Endothelial cell of umbilical vein (primary cell): ENCODE measurements around the gene ZNF804B. TPM values are rescaled to one million over a fixed set of nuclear protein-coding genes. Genes with fewer than 3 reads are reported as not detected.

Experiments
- BruUV-seq: library from RNA; stranded (reverse); fragments of 400-500 nt; replicated peaks from 2 replicates; lab custom pipeline; 2021; lab: Mats Ljungman, UMichigan
- CTCF ChIA-PET: fragments of 300-600, 350-600 bp; sonication (Branson Sonifier 250); formaldehyde crosslinking; loops from one replicate; lab custom pipeline; 2021; ENCODE audit warnings: antibody characterized with exemption, inconsistent platforms; lab: Charles Lee
- POLR2A ChIA-PET: fragments of 300-600, 350-600 bp; sonication (Branson Sonifier 250); formaldehyde crosslinking; loops from one replicate; lab custom pipeline; 2021; ENCODE audit warnings: antibody characterized with exemption, inconsistent platforms; lab: Charles Lee
- DNase-seq: peaks from one replicate; pipeline ENCODE4 v3.0.0-alpha.2; 2011; ENCODE audit warnings: low read depth, low spot score
- FAIRE-seq: peaks from 2 replicates; lab custom pipeline; 2011; peaks lifted over from hg19 to GRCh38; lab: Jason Lieb, UNC
- H2AFZ ChIP-seq: 2 replicates; pipeline ENCODE4 v1.6.0; 2012; ENCODE audit warnings: low read depth, low read length, control low read depth, inconsistent platforms
- H3K27ac ChIP-seq: 2 replicates; pipeline ENCODE4 v1.5.1; 2011; ENCODE audit warnings: low read depth, mild to moderate bottlenecking, control low read depth, low read length, moderate library complexity; ENCODE audit not compliant: insufficient read depth
- H3K27me3 ChIP-seq, 2 experiments: 2 replicates each; pipeline versions ENCODE4 v1.6.0 to v1.6.1; 2011; ENCODE audit warnings: low read length in 2 of 2, mixed read lengths in 1 of 2; ENCODE audit not compliant: control insufficient read depth in 2 of 2, insufficient read depth in 2 of 2
- H3K36me3 ChIP-seq, 2 experiments: 2 replicates in 1 of 2; 3 replicates in 1 of 2; pipeline ENCODE4 v1.5.1; 2011; ENCODE audit warnings: low read length in 2 of 2, mild to moderate bottlenecking in 1 of 2, moderate library complexity in 1 of 2; ENCODE audit not compliant: control insufficient read depth in 2 of 2, insufficient read depth in 2 of 2; ENCODE audit errors: extremely low read depth in 1 of 2
- H3K4me1 ChIP-seq: 3 replicates; pipeline ENCODE4 v1.5.1; 2011; ENCODE audit warnings: mild to moderate bottlenecking, low read length; ENCODE audit not compliant: control insufficient read depth, insufficient read depth; ENCODE audit errors: extremely low read depth
- H3K4me2 ChIP-seq: 2 replicates; pipeline ENCODE4 v1.6.1; 2011; ENCODE audit warnings: low read length, control low read depth, mixed read lengths; ENCODE audit not compliant: insufficient read depth
- H3K4me3 ChIP-seq, 3 experiments: fragments of 200-600 bp in 1 of 3; sonication (generic), shearing (Covaris generic) in 1 of 3; replicated peaks in 1 of 3; 2 replicates each; pipeline ENCODE4 v1.5.1; 2011 to 2016; ENCODE audit warnings: control low read depth in 3 of 3, low read length in 3 of 3, mild to moderate bottlenecking in 2 of 3, inconsistent platforms in 1 of 3, low read depth in 1 of 3, moderate library complexity in 1 of 3; ENCODE audit not compliant: insufficient read depth in 1 of 3
- H3K79me2 ChIP-seq: 2 replicates; pipeline ENCODE4 v1.6.0; 2012; ENCODE audit warnings: low read length, inconsistent platforms; ENCODE audit not compliant: control insufficient read depth, insufficient read depth
- H3K9ac ChIP-seq: replicated peaks from 2 replicates; pipeline ENCODE3; 2011; ENCODE audit warnings: low read length, control low read depth; ENCODE audit not compliant: insufficient read depth; ENCODE audit errors: extremely low read depth
- H3K9me1 ChIP-seq: replicated peaks from 3 replicates; pipeline ENCODE4 v1.6.0; 2011; ENCODE audit warnings: mild to moderate bottlenecking, low read length; ENCODE audit not compliant: control insufficient read depth, insufficient read depth; ENCODE audit errors: extremely low read depth
- H3K9me3 ChIP-seq: replicated peaks from 2 replicates; pipeline ENCODE4 v1.5.1; 2012; ENCODE audit warnings: low read length, inconsistent platforms; ENCODE audit not compliant: control insufficient read depth, insufficient read depth
- H4K20me1 ChIP-seq: replicated peaks from 2 replicates; pipeline ENCODE3; 2011; ENCODE audit warnings: mild to moderate bottlenecking, low read length; ENCODE audit not compliant: control insufficient read depth, insufficient read depth; ENCODE audit errors: extremely low read depth
- EZH2 ChIP-seq: IDR thresholded peaks from 2 replicates; pipeline ENCODE4 v1.6.1; 2012; ENCODE audit warnings: borderline replicate concordance, low read depth, mild to moderate bottlenecking, moderate library complexity, low read length, inconsistent platforms; ENCODE audit not compliant: severe bottlenecking
- FOS ChIP-seq: IDR thresholded peaks from 2 replicates; pipeline ENCODE4 v1.6.1; 2011; ENCODE audit warnings: mild to moderate bottlenecking, low read length, moderate library complexity, borderline replicate concordance; ENCODE audit not compliant: insufficient read depth
- GATA2 ChIP-seq: IDR thresholded peaks from 2 replicates; pipeline ENCODE4 v1.7.0; 2011; ENCODE audit warnings: low read depth, mild to moderate bottlenecking, moderate library complexity, mixed read lengths, low read length; ENCODE audit not compliant: insufficient read length, insufficient read depth
- JUN ChIP-seq: IDR thresholded peaks from 2 replicates; pipeline ENCODE4 v1.6.1; 2011; ENCODE audit warnings: borderline replicate concordance, low read depth; ENCODE audit not compliant: insufficient read length, insufficient read depth
- MYC ChIP-seq: IDR thresholded peaks from one replicate; pipeline ENCODE4 v1.6.1; 2011; ENCODE audit warnings: mild to moderate bottlenecking, low read depth, low read length
- POLR2A ChIP-seq: IDR thresholded peaks from 2 replicates; pipeline ENCODE4 v1.6.1; 2012; ENCODE audit warnings: low read depth, mild to moderate bottlenecking, control low read depth, low read length
- POLR2AphosphoS5 ChIP-seq: IDR thresholded peaks from 2 replicates; pipeline ENCODE4 v1.6.1; 2012; ENCODE audit warnings: low read depth, mild to moderate bottlenecking, control low read depth, low read length, moderate library complexity; ENCODE audit not compliant: insufficient read depth
- dilution Hi-C: fragments of 300-500 bp; cut with MboI; formaldehyde crosslinking; loops from one replicate; pipeline ENCODE4 v1.15.0; 2019; ENCODE audit warnings: low sequenced_read_pairs; ENCODE audit not compliant: extremely low pct_ligation_motif_present
- intact Hi-C: fragments of 100-400 bp; cut with micrococcal nuclease; formaldehyde crosslinking; loops from one replicate; pipeline ENCODE4 v1.10.0; 2022
- polyA plus RNA-seq, 4 experiments: library from polyadenylated mRNA; depleted of rRNA in 3 of 4; stranded (reverse) in 3 of 4; unstranded in 1 of 4; fragments of >200 nt; gene quantifications; 2 replicates each; pipeline versions ENCODE4 v1.2.1 to v1.2.3, GENCODE V29; 2011 to 2012; ENCODE audit warnings: missing spikeins in 1 of 4
- total RNA-seq: library from RNA; stranded (reverse); gene quantifications from 2 replicates; pipeline ENCODE4 v1.2.3, GENCODE V29; 2021
- TF ChIP-seq, protein P1 (sequence below), 2 donors: IDR thresholded peaks; 1 replicate in 1 of 2; 2 replicates in 1 of 2; pipeline ENCODE4 v1.5.1; 2011; ENCODE audit warnings: low read length in 2 of 2, mild to moderate bottlenecking in 2 of 2, moderate library complexity in 2 of 2, control low read depth in 1 of 2, inconsistent platforms in 1 of 2, low read depth in 1 of 2; ENCODE audit not compliant: insufficient read depth in 1 of 2; ENCODE audit errors: extremely low read depth in 1 of 2
- TF ChIP-seq, protein P2 (sequence below): IDR thresholded peaks from 2 replicates; pipeline ENCODE4 v1.6.1; 2011; ENCODE audit not compliant: insufficient read depth, insufficient read length

ZNF804B gene
- total and polyA plus RNA-seq, 2 donors (not counting 3 experiments of a cell fraction or from before 2014, with no cell fraction given), result not detected

- Histone ChIP-seq H3K9me1 (no peaks in the 10 kb centered on the region), H3K4me2 (no peak overlapping the region), H3K79me2 (no peaks in the 10 kb centered on the region), H4K20me1 (no peaks in the 10 kb centered on the region), H3K4me3 (no peak overlapping the region), H3K27ac (no peak overlapping the region), H3K4me1 (no peaks in the 10 kb centered on the region), H3K9me3 (no peaks in the 10 kb centered on the region), H3K36me3 (no peaks in the 10 kb centered on the region), H2AFZ (no peak overlapping the region), H3K27me3 (peaks cover 2 to 3% of the 10 kb centered on the region in 2 experiments), H3K9ac (no peak overlapping the region)
- CTCF ChIA-PET, result interaction anchor here (1.7 to 3.0 kb wide), 2 partner anchors 12 to 1635 kb away, joined by 4 to 14 read pairs; no protein-coding TSS in a partner anchor
- POLR2A ChIA-PET, result no interaction called here
- DNase-seq (no peak), FAIRE-seq (no peak)
- TF ChIP-seq MYC (no peak), JUN (no peak), GATA2 (no peak), EZH2 (no peak)
- TF ChIP-seq, protein P1, sequence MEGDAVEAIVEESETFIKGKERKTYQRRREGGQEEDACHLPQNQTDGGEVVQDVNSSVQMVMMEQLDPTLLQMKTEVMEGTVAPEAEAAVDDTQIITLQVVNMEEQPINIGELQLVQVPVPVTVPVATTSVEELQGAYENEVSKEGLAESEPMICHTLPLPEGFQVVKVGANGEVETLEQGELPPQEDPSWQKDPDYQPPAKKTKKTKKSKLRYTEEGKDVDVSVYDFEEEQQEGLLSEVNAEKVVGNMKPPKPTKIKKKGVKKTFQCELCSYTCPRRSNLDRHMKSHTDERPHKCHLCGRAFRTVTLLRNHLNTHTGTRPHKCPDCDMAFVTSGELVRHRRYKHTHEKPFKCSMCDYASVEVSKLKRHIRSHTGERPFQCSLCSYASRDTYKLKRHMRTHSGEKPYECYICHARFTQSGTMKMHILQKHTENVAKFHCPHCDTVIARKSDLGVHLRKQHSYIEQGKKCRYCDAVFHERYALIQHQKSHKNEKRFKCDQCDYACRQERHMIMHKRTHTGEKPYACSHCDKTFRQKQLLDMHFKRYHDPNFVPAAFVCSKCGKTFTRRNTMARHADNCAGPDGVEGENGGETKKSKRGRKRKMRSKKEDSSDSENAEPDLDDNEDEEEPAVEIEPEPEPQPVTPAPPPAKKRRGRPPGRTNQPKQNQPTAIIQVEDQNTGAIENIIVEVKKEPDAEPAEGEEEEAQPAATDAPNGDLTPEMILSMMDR (IDR thresholded peaks at IDR 0.05; ENCODE audit: extremely low read depth in 1 of 2, insufficient read depth in 1 of 2, low read depth in 1 of 2, low read length in 2 of 2), result no peak
- intact Hi-C loops (no loop called here), dilution Hi-C loops (no loop called here)
- no TSS peak for BruUV-seq
Observed at GRCh38 chr7:88792361-88792760, 32.9 kb downstream of the ZNF804B start.

GRCh38 chr7:88795553-88795952 lies 36.1 kb downstream of the ZNF804B start, which contains the start of gene TEX47:
TEX47 (minus strand) TSS chr7:88795737; CDS start chr7:88794942, 795 bp downstream.
- Histone ChIP-seq H3K4me2 (no peak within 1 kb of the TSS), H3K27me3 (no peaks in the 10 kb centered on the region), H3K79me2 (no peaks in the 10 kb centered on the region), H4K20me1 (no peaks in the 10 kb centered on the region), H3K9ac (no peak within 1 kb of the TSS), H3K9me1 (no peaks in the 10 kb centered on the region), H3K27ac (no peak within 1 kb of the TSS), H3K4me3 (no peak within 1 kb of the TSS), H3K36me3 (no peaks in the 10 kb centered on the region), H3K9me3 (no peaks in the 10 kb centered on the region), H2AFZ (no peak within 1 kb of the TSS), H3K4me1 (no peaks in the 10 kb centered on the region)
- TF ChIP-seq MYC (no peak), POLR2AphosphoS5 (no peak), POLR2A (no peak), EZH2 (no peak), JUN (no peak), GATA2 (no peak), FOS (no peak)
- TF ChIP-seq, protein P1 (IDR thresholded peaks at IDR 0.05; ENCODE audit: extremely low read depth in 1 of 2, insufficient read depth in 1 of 2, low read depth in 1 of 2, low read length in 2 of 2), result no peak
- TF ChIP-seq, protein P2, sequence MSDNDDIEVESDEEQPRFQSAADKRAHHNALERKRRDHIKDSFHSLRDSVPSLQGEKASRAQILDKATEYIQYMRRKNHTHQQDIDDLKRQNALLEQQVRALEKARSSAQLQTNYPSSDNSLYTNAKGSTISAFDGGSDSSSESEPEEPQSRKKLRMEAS, result no peak
- dilution Hi-C loops, result no loop called here
- intact Hi-C loops, result no loop called here
- ChIA-PET POLR2A (no interaction called here), CTCF (no interaction called here)
- DNase-seq (no peak), FAIRE-seq (no peak)
- BruUV-seq, result no TSS peak
